Peyer's patch (tissue), 4 donors: Measurements from ENCODE around the gene CCNG2. TPM values are rescaled to one million over a fixed set of nuclear protein-coding genes. Genes with fewer than 3 reads are reported as not detected.

Source experiments
- DNase-seq, 3 donors: peaks; one replicate each; pipeline ENCODE4 v3.0.0-alpha.2; 2017 to 2019
- H3K27ac ChIP-seq, 4 donors: fragments of 200-600 bp; sonication (generic); one replicate each; pipeline ENCODE4 v1.5.1; 2016 to 2019
- H3K27me3 ChIP-seq, 2 donors: fragments of 200-600 bp; sonication (generic); one replicate each; pipeline ENCODE4 v1.5.1; 2019
- H3K36me3 ChIP-seq, 3 donors: fragments of 200-600 bp; sonication (generic); one replicate each; pipeline ENCODE4 v1.5.1; 2016 to 2019
- H3K4me1 ChIP-seq, 4 donors: fragments of 200-600 bp; sonication (generic); one replicate each; pipeline ENCODE4 v1.5.1; 2016 to 2019
- H3K4me3 ChIP-seq, 4 donors: fragments of 200-600 bp; sonication (generic); 1 replicate in 3 of 4; 2 replicates in 1 of 4; pipeline ENCODE4 v1.5.1; 2016 to 2019; ENCODE audit warnings: mild to moderate bottlenecking in 1 of 4
- H3K9me3 ChIP-seq, 4 donors: fragments of 200-600 bp; sonication (generic); one replicate each; pipeline ENCODE4 v1.5.1; 2016 to 2019; ENCODE audit warnings: mild to moderate bottlenecking in 1 of 4
- POLR2A ChIP-seq, 2 donors: fragments of 450-650 bp; IDR thresholded peaks; one replicate each; pipeline ENCODE4 v1.5.1; 2017; ENCODE audit warnings: antibody characterized with exemption in 2 of 2, mild to moderate bottlenecking in 2 of 2, moderate library complexity in 2 of 2
- total RNA-seq, 4 donors: library from RNA; depleted of rRNA; stranded (reverse); fragments of >200 nt; gene quantifications; one replicate each; pipeline ENCODE4 v1.1.0, GENCODE V29; 2016
- TF ChIP-seq, protein P1 (sequence below), 6 experiments: fragments of 450-650 bp in 4 of 6; fragments of 200-600 bp in 2 of 6; sonication (generic) in 1 of 6; IDR thresholded peaks; one replicate each; pipeline ENCODE4 v1.5.1; 2017 to 2019; ENCODE audit warnings: antibody characterized with exemption in 6 of 6, mild to moderate bottlenecking in 3 of 6, moderate library complexity in 1 of 6

Gene CCNG2
- total RNA-seq, 4 donors from 2014 or later = 19.8 to 29.7 (median 25.8) TPM

DNA sequence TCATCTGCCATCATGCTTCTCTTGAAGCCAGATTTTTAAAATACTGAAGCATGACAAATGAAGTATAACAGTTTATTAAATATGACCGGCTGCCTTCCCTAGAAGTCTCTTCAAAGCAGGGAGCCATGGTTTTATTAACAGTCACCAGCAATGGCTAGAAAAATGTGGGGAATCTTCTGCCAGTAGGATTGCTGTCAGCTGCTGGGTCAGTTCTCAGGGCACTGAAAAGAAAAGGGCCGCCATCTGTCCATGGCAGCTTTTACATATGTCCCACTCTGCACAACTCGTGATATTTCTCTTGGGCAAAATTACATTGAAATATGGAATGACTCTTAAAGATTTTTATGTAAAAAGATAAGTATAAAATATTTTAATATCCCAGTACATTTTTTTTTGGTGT is 2.8 kb downstream of the CCNG2 start:
- peaks cover 0 to 51% (median 2%) of the 10 kb centered on the region in 3 donors for H3K36me3 ChIP-seq
- DNase-seq = no peak
- H3K9me3 ChIP-seq = no peaks in the 10 kb centered on the region
- no peak overlapping the region for H3K27ac ChIP-seq
- H3K4me3 ChIP-seq = no peak overlapping the region
- peaks cover 0 to 28% (median 3%) of the 10 kb centered on the region in 4 donors for H3K4me1 ChIP-seq
- H3K27me3 ChIP-seq = no peaks in the 10 kb centered on the region
- TF ChIP-seq, protein P1, sequence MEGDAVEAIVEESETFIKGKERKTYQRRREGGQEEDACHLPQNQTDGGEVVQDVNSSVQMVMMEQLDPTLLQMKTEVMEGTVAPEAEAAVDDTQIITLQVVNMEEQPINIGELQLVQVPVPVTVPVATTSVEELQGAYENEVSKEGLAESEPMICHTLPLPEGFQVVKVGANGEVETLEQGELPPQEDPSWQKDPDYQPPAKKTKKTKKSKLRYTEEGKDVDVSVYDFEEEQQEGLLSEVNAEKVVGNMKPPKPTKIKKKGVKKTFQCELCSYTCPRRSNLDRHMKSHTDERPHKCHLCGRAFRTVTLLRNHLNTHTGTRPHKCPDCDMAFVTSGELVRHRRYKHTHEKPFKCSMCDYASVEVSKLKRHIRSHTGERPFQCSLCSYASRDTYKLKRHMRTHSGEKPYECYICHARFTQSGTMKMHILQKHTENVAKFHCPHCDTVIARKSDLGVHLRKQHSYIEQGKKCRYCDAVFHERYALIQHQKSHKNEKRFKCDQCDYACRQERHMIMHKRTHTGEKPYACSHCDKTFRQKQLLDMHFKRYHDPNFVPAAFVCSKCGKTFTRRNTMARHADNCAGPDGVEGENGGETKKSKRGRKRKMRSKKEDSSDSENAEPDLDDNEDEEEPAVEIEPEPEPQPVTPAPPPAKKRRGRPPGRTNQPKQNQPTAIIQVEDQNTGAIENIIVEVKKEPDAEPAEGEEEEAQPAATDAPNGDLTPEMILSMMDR (IDR thresholded peaks at IDR 0.05) = no peak
- TF ChIP-seq POLR2A (IDR thresholded peaks at IDR 0.05) = no peak

DNA sequence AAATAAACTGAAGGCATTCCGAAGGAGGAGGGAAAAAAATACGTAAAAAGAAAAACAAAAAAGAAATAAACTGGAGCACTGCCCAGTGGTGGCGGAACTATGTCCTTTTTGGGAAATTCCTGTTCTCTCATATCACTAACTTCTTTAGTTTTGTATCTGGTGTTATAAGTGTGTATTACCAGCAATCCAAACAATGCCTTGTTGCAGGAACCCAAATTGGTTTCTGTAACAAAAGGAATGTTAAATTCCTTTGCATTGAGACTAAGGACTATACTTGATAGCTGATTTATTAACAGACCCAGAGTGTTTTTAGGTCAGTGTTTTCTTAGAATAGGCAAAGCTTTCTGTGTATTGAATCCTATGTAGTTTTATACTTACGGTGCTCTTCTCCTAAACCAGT is 6.6 kb downstream of the CCNG2 start:
- Histone ChIP-seq H3K4me1 (peaks cover 0 to 17% (median 0%) of the 10 kb centered on the region in 4 donors), H3K27ac (no peak overlapping the region), H3K27me3 (no peaks in the 10 kb centered on the region), H3K4me3 (no peak overlapping the region), H3K36me3 (peaks cover 0 to 85% (median 2%) of the 10 kb centered on the region in 3 donors), H3K9me3 (no peaks in the 10 kb centered on the region)
- no peak for DNase-seq
- TF ChIP-seq, protein P1 (IDR thresholded peaks at IDR 0.05) = no peak
- TF ChIP-seq POLR2A (IDR thresholded peaks at IDR 0.05) = no peak

DNA sequence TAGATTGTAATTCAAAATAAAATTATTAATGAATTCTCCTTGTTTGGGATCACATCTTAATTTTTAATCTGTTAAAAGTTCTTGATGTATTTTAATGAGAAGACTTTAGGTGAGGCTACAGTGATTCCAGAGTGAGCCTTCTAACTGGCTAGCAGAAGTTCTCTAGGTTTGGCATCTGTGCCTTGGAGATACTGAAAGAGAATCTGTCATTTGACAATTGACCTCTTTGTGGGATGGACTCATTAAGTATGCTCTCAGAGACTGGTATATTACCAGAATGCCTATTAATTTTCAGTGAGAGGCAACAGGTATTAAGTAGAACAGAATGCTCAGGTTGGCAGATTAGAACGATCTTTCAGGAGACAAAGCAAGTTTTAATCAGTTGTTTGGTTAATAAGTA is 10.2 kb downstream of the CCNG2 start:
- DNase-seq = no peak
- Histone ChIP-seq H3K27me3 (no peaks in the 10 kb centered on the region), H3K27ac (no peak overlapping the region), H3K4me3 (no peak overlapping the region), H3K4me1 (peaks cover 0 to 5% (median 0%) of the 10 kb centered on the region in 4 donors), H3K36me3 (peaks cover 0 to 78% (median 2%) of the 10 kb centered on the region in 3 donors), H3K9me3 (no peaks in the 10 kb centered on the region)
- no peak for TF ChIP-seq POLR2A (IDR thresholded peaks at IDR 0.05)
- TF ChIP-seq, protein P1 (IDR thresholded peaks at IDR 0.05) = no peak

DNA sequence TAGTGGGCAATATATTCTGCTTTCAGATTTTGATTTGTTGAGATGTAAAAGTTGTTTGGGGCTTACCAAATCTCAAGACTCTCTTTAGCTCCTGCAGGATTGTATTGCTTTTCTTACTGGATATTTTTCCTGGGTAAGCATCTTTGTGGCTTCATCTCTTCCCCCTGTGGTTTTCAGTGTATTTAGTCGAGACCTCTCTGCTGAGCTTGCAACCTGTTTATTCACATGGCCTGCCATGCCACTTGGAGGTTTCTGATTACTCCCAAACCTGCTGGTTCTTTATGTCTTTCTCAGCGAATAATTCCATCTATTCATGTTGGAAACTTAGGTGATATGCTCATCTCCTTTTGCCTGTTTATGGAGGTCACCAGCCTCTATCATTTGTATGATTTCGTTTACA is 10.9 kb downstream of the CCNG2 start:
- Histone ChIP-seq H3K36me3 (peaks cover 0 to 71% (median 0%) of the 10 kb centered on the region in 3 donors), H3K4me3 (no peak overlapping the region), H3K27me3 (no peaks in the 10 kb centered on the region), H3K4me1 (peaks cover 0 to 5% (median 0%) of the 10 kb centered on the region in 4 donors), H3K9me3 (no peaks in the 10 kb centered on the region), H3K27ac (no peak overlapping the region)
- no peak for TF ChIP-seq POLR2A (IDR thresholded peaks at IDR 0.05)
- no peak for DNase-seq

DNA sequence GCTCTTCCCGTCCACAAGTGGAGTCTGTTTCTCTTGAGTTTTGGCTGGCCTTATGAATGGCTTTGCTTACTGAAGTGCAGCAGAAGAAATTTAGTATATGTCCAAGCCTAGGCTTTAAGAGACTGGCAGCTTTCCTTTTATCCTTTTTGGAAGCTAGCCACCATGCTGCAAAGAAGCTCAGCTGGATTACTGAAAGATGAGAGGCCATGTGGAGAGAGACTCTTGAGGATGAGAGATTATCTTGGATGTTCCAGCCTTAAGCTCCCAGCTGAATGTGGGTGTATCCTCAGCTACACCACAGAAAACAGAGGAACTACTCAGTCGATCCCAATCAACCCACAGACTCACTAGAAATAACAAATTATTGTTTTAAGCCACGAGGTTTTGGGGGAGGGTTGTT is 12.5 kb downstream of the CCNG2 start:
- no peak overlapping the region for H3K27ac ChIP-seq
- H3K27me3 ChIP-seq = no peaks in the 10 kb centered on the region
- no peaks in the 10 kb centered on the region for H3K9me3 ChIP-seq
- TF ChIP-seq, protein P1 (IDR thresholded peaks at IDR 0.05) = no peak
- no peak for TF ChIP-seq POLR2A (IDR thresholded peaks at IDR 0.05)
- no peak for DNase-seq
- no peak overlapping the region for H3K4me3 ChIP-seq
- H3K4me1 ChIP-seq = no peaks in the 10 kb centered on the region
- H3K36me3 ChIP-seq = peaks cover 0 to 55% (median 0%) of the 10 kb centered on the region in 3 donors

DNA sequence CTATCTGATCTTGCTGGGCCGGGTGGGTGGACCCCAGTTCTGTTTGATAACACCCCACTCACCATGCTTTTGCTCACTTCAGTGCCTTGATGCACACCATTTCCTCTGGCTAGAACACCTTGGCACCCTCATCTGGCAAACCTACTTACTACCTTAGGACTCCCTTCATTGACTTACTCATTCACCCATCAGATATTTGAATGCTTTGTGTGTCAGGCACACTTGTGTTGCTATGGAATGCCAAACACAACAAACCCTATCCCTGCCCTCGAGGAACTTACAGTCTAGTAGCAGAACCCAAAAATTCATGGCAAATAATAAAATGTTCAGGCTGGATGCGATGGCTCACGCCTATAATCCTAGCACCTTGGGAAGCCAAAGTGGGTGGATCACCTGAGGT is 13.9 kb downstream of the CCNG2 start:
- Histone ChIP-seq H3K27ac (no peak overlapping the region), H3K36me3 (peaks cover 0 to 40% (median 0%) of the 10 kb centered on the region in 3 donors), H3K9me3 (no peaks in the 10 kb centered on the region), H3K27me3 (no peaks in the 10 kb centered on the region), H3K4me3 (no peak overlapping the region), H3K4me1 (no peaks in the 10 kb centered on the region)
- no peak for TF ChIP-seq POLR2A (IDR thresholded peaks at IDR 0.05)
- TF ChIP-seq, protein P1 (IDR thresholded peaks at IDR 0.05) = no peak
- no peak for DNase-seq
